ENCODE results near the gene HDAC9.

HDAC9 gene

DNA sequence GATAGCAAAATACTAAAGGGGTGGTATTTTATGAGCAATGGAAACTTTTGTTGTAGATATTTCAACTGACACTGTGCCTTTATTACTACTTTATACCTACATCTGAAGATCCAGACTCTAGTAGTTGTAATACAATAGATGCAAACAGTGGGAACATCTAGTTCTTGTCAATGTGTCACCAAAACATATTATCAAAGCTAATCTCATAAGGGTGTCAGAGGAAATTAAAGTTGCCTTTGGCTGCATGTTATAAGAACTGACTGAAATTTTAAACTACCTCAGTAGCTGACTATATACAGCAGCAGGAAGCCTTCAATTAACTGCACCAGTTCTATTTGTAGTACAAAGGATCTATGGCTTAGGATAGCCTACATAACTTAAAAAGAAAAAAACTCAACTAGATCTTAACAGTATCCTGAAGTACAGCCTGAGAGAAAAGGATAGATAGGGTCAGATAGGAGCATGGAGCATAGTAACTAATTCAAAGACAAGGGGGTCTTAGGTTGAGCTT lies 30.9 kb downstream of the HDAC9 start:
- no peak for DNase-seq

DNA sequence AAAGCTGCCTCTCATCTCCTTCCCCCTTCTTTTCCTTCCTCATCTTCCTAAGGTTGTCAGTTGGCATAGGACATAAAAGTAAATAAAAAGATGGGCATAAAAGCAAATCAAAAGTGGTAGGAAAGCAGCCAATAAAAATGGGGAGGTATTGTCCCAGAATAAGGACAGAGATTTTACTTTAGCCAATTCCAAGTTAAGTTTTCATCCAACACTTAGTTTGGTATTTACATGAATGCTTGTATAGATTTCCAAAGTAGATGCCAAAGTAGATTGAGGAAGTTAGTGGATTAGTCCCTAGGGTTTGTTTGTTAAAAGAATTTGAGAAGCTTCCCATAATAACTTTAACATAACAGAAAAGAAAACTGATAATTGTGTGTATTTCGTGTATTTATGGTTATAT lies 33.7 kb downstream of the HDAC9 start:
- no peak for DNase-seq

DNA sequence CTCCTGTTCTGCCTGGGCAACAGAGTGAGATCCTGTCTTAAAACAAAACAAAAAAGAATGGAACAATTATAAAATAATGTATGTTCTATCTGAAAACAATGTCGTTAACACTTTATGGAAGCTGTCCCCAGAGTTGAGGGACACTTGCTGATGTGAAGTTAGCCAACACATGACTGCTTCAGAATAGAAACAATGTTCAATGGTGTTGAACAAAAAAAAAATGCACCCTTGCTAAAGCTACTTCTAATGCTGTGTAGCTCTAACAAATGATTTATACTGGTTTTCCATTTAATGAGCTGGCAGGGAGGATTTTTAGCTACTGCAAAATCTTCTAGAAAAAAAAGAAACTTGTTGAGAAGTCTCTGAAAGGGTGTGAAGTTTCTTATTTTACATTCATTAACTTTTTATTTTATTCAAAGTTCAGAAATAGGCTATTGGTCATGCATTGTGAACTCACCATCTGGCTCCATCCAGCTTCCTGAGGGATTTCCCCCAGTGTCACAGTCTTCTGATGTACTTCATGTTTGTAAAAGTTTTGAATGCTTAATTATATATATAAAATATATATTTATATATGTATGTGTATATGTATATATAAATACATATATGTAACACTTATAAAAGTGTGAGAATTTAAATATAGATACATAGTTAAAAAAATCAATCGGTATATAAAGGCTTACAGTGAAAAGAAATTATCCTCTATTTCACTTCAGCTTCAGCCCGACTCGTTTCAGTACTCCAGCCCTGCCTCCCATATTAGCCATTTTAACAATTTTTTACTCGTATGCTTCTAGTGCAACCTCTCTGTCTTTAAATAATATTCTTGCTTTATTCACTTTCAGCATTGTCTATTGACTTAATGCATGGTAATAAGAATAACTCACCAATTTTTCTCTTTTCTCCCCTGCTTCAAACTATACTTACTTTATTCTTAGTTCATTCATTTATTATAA lies 35.0 kb downstream of the HDAC9 start:
- no peak for DNase-seq

DNA sequence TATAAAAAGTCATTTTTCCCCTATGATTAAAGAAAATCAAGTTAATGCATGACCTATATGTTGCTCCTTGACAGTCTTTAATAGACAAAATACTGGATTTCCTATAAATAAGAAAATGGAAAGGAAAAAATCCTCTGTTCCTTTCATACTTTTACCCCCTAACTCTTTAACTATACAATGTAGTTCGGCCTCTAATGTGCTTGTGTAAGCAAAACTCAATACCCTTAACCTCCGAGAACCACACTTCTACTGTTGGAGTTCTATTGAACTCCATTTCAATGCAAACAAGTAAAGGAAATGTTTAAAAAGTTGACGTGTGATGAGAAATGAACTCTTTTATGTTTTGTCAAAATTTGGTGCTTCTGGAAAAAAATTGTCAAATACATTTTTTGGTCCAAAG lies 36.0 kb downstream of the HDAC9 start:
- DNase-seq: no peak

DNA sequence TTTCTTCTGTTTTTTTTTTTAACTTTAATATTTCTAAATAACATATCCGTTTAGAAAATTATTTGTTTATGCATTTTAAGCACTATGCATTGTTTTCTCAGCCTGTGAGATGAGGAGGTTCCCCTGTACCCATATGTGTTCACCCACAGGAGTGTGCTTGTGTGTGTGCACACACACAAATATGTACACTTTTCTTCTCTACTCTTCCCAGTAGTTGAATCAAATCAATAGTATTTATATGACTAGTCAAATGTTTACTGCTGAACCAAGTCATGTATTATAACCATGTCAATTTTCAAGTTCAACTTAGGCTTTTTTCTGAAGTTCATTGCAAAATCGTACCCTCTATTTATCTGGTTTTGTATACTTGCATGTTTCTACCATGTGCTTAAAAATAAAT lies 37.3 kb downstream of the HDAC9 start:
- DNase-seq: no peak

DNA sequence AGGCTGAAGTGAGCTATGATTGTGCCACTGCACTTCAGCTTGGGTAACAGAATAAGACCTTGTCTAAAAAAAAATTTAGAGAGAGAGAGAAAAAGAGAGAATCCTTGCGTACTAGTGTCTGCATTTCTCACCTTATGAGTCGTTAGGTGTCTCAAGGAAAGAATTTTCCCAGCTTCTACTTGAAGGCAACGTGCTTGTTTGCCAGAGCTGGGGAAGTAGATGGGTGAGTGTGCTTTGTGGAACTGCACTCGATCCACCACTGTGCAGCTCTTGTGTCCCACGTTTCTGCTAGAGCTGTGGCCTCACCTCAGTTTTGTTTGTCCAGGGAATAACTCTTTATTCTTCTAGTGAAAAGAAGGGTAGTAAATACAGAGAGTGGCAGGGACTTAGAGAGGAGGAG lies 38.9 kb downstream of the HDAC9 start:
- no peak for DNase-seq

DNA sequence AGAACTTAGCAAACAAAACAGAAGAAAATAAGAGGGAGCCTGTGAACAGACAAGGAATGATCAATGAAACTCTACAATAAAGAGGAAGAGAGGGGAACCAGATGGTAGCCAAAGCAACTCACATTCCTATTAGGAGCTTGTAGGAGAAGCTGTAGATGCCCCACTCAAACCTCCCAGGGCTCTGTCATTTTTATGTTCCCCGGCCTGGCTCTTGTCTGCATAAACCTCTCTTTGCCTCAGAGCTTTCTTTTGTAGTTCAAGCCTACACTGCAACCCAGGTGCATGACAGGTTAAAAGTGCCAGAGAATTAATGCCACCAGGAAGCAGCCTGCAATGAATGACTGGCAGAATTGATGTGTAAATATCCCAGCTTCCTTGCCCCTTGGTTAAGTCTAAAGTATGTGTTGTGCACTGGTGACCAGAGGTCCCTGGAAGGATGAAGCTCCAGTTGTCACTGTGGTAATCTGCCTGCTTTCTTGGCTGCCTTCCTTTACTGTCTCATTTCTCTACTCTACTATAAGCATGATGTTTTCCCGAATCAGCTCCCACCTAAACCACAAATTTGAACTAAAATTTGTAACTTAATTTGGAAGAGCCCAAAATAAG lies 40.4 kb downstream of the HDAC9 start:
- no peak for DNase-seq

DNA sequence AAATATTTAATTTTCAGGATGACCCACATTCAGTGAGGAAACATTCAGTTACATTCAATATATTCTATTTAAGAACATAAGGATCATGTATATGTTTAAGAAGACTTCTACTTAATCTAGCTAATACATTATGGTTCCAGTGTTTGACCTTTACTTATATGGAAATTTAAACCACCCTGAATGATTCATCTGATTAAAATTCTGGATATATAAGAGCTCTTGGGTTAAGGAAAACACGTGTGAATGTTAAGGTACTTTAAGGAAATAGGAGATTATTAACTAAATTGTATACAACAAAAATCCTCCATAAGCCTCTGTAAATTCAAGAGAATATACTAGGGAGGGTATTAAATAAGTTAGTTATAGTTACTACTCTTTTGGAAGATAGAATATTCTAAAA lies 40.9 kb downstream of the HDAC9 start:
- DNase-seq: no peak

DNA sequence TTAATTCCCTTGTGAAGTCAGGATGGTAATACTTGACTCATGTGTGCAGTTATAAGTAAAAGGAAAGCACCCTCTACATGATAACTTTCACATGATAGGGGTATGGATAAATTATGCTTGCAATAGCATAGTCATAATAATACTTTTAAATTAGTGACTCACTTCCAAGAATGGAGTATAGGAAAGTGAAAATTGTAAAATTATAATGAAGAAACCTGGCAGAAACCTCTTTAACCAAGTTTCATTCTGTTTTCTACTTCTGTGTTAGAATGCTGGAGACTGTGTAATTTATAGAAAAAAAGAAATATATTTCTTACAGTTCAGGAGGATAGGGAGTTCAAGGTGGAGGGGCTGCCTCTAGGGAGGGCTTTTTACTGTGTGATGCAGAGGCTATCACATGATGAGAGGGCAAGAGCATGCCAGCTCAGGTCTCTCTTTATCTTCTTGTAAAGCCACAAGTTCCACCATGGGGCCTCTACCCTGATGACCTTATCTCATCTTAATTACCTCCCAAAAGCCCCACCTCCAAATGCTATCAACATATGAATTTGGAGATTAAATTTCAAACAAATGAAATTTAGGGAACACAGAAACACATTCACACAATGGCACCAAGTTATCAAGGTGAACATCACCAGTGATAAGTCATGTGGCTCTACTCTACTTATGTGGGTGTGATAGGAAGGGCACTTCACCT lies 43.2 kb downstream of the HDAC9 start:
- no peak for DNase-seq

DNA sequence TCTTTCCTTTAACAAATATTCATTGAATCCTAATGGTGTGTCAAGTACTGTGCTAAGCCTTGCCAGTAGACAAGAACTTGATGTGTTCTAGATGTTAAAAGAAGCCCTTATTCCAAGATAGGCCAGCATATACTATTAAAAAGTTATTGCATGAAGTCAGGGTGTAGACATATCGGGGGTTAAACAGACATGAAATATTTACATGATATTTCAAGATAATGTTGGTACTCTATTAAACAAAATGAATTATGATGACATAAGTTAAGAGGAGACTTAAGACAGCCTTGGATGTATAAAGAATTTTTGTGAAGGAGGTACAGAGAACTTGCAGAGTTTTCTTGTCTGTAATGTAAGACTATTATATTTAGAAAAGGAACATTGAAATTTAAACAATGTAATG lies 44.8 kb downstream of the HDAC9 start:
- no peak for DNase-seq

DNA sequence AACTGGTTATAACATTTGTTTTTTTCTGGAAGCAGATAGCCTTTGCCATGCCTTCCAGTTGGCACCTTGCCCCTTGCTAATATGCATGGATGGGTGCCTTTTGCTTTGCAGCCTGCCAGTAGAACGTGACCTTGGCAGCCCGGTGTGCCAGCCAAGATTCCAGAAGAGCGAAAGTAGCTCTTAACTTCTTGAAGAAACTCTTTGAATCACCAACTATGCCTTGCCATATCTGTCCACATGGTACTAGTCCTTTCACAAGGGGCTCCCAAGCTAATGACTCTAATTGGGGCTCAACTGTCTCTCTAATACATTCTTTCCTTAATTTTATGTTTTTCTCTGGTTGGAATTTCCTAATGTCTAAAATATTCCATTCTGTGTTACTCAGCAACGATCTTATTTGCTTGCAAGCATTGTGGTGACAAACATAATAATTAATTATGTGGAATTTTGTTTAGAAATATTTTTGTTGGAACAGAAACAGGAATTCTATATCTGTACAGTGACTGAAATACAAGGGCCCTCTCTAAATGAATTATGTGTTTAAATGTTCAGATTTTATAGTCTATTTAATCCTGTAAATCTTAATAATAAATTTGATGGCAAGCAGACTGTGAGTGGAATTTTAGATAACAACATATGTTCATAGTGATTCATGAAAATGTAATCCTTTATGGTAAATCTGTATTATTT lies 45.8 kb downstream of the HDAC9 start:
- DNase-seq: peak; percentile 43

DNA sequence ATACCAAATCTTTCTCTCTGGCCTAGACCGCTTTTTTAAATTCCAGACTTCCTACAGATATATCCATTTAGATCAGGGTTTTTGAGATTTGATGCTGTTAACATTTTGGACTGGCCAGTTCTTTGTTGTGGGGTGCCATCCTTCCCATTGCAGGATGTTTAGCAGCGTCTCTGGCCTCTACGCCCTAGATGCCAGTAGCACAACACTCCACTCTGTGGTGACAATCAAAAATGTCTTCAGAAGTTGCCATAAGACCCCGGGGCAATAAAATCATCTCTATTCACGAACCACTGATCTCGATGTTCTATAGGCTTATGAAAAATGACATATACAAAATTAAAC lies 46.3 kb downstream of the HDAC9 start:
- no peak for DNase-seq

DNA sequence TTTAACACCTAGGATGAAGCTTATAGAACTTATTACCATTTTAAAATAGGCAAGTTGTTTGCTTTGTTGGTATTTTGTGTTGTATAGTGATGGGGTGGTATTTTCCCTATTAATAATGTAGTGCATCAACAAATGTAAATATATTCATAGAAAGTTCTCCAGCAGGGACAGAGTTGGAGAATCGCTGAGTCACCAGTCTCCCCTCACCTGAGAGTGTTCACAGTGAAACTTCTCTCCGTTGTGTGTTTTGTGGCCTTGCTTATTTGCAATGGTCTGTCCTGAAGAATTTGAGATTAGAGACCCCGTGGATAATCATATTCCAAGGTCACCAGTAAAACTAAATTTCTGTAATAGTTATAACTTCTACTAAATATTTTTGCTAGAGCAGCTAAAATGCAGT lies 51.0 kb downstream of the HDAC9 start:
- no peak for DNase-seq

DNA sequence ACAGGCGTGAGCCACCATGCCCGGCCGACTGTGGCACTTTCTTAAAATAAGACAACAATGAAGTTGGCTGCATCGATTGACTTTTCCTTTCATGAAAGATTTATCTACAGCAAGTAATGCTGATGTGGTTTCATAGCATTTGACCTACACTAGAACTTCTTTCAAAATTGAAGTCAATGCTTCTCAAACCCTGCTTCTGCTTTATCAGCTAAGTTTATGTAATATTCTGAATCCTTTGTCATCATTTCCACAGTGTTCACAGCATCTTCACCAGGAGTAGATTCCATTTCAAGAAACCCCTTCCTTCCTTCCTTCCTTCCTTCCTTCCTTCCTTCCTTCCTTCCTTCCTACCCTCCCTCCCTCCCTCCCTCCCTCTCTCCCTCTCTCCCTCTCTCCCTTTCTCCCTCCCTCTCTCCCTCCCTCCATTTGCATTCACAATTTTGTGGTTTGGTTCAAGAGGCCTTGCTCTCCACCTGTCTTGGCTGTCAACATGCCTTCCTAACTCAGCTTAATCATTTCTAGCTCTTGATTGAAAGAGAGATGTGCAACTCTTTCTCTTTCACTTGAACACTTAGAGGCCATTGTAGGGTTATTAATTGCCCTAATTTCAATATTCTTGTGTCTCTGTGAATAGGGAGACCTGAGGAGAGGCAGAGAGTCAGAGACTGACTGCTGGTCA lies 52.1 kb downstream of the HDAC9 start:
- DNase-seq: no peak

DNA sequence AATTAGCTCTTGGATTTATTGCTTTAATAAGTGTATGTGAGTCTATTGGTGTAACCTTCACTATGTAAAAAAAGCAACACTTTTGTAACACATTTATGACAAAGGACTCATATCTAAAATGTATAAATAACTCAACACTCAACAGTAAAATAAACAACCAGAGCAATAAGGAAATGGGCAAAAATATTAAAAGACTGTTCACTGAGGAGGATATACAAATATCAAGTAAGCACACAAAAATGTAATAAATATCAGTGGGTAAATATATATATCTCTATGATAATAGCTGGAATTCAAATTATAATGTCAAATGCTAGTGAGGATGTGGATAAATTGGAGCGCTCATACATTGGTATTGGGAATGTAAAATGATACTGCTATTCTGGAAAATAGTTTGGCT lies 53.0 kb downstream of the HDAC9 start:
- no peak for DNase-seq

DNA sequence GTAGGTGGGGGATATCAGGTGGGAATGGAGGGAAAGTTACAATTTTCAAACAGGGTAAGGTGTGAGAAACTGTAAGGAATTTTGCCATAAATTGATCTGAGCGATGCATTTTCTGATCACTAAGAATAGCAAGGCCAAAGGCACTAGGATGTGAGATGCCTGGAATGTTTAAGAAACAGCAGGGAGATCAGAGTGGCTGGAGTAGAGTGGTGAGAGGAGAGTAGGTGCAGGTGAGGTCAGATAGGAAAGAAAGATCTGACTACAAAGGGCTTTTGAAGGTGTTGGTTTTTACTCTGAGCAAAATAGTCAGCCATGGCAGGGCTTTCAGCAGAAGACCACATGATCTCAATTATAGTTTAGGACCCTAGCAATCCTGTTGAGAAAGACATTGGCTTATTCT lies 55.0 kb downstream of the HDAC9 start:
- no peak for DNase-seq

DNA sequence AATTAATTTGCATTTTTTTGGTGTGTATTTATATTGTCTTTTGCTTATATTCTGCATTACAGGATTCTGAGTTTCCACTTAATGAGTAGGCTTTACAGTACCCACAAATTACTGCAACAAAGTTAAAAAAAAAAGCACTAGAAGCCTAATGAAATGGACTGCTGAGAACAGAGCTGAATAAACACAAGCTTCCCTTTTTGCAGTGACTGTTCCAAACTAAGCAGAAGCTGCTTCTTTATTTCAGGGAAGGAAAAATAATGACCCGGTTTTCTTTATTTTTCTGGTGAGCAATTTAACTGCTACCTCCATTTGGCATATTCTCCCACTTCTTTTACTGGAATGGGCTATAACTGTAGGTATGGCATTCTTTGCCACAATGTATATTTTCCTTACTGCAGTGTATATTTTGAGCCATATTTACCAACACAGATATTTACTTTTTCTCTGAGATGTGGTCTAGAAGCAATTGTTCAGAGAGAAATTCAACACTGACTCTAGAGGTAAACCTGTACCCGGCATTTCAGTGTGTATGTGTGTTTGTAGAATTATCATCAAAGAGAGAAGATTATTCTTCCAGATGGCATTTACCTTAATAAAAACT lies 56.9 kb downstream of the HDAC9 start:
- peak; percentile 91 for DNase-seq

DNA sequence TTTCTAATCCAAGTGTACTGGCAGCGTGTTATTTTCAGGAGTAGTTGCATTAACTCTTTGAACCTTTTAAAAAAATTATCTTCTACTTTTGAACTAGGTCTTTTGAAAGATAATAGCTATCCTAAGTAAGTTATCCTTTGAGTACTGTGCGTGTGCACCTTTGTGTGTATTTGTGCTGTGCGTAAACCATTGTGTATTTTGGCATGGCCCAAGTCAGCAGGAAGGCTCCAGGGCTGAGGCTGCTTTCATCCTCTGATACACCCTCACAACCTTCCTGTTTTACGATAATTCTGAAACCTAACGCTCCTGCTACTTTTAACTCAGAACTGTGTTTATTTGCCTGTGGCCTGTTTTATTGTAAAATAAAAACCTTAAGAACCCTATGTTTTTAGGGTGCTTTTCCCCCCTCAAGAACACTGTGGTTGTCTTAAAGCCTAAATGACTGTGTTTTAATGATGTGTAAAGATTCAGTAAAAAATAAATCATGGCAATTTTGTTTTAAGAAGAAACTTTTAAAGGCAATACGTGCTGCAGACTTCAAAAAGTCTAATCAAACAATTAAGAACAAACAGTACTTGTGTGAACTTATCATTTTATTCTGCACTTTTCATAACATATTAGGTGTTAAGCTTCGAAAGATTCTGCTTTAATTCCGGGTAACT lies 57.5 kb downstream of the HDAC9 start:
- DNase-seq: peak; percentile 93

DNA sequence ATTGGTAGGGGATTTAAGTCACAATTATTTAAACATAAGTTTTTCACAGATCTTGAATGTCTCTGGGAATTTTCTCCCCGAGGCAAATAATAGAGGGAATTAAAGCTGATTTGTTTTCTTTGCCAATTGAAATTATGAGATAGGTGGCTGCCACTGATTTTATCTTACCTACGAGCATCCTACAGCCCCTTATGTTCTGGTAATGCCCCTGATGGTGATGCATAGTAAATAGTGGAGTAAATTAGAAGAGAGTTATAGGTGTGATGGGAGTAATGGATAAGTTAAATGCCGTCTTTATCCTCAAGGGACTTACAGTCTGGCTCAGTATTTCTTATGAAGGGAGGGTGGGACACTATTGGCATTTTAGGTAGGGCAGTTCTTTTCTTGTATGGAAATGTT lies 58.1 kb downstream of the HDAC9 start:
- DNase-seq: peak; percentile 73

DNA sequence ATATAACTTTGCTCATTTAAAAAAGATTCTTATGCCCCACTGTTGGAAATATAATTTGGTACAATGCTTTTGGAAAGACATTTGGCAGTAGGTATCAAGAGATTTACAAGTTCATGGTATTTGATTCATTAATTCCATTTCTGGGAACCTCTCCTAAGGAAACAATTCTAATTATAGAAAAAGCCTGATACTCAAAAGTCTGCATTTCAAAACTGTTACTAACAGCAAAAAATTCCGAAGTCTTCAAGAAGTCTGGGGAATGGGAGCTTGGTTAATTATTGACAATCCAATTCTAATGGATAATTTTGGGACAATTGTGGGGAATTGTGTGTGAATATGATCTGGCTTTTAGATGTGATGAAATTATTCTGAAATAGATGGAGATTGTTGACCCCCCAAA lies 59.6 kb downstream of the HDAC9 start:
- DNase-seq: no peak

DNA sequence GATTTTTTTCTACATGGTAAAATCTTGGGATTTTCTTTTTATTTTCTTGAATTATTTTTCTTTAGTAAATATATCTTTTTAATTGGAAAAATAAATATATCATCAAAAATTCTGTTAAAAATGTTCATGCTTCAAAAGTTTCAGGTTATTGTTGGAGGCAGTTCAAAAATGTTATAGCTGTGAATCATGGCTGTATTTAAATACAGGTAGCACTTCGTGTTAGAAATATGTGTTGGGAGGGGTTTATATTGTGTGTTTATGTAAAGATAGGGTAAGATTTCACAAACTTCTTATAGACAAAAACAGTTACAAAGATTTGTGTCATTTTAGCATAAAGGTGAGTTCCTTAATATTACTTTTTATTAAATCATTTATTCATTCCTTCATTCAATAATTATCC lies 60.4 kb downstream of the HDAC9 start:
- no peak for DNase-seq

DNA sequence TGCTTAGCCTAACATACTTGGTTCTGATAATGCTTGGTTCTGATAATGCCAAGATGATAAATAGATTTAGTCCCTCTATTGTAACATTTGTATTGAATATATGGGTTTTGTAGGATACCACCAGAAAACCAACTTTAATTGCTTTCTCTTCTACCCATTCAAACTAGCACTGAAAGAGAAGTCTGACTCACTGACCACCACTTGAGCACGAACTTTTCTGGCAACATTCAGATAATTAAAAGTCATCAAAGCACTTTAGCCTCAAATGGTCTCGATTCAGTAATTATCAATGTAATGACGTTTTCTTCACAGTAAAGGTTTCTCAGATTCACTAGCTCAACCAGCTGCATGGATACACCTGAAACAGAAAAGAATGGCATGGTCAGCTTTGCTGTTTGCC lies 63.0 kb downstream of the HDAC9 start:
- DNase-seq: no peak
